Testis (tissue), 3 donors: ENCODE results near the gene CPNE1. TPM values are rescaled to one million over a fixed set of nuclear protein-coding genes. Genes with fewer than 3 reads are reported as not detected.

Experiments used
- DNase-seq: peaks from one replicate; pipeline ENCODE4 v3.0.0-alpha.2; 2019
- H3K27ac ChIP-seq, 2 donors: fragments of 200-600 bp; sonication (generic); one replicate each; pipeline ENCODE4 v1.5.1; 2019
- H3K27me3 ChIP-seq: fragments of 200-600 bp; sonication (generic); one replicate; pipeline ENCODE4 v1.5.1; 2019
- H3K36me3 ChIP-seq: fragments of 200-600 bp; sonication (generic); one replicate; pipeline ENCODE4 v1.5.1; 2017; ENCODE audit warnings: low read depth; ENCODE audit errors: missing control alignments
- H3K4me1 ChIP-seq: fragments of 200-600 bp; sonication (generic); one replicate; pipeline ENCODE4 v1.5.1; 2019
- H3K4me3 ChIP-seq, 2 donors: fragments of 200-600 bp; sonication (generic); one replicate each; pipeline ENCODE4 v1.5.1; 2017 to 2019
- H3K9me3 ChIP-seq: fragments of 200-600 bp; sonication (generic); one replicate; pipeline ENCODE4 v1.5.1; 2017
- POLR2A ChIP-seq: fragments of 450-650 bp; IDR thresholded peaks from one replicate; pipeline ENCODE4 v1.6.1; 2017; ENCODE audit warnings: antibody characterized with exemption, mild to moderate bottlenecking, moderate library complexity
- WGBS, 2 donors: methylation state at CpG; one replicate each; pipeline ENCODE4 v1.1.5; 2018; 5-methylcytosine and 5-hydroxymethylcytosine counted together
- intact Hi-C: fragments of 100-400 bp; cut with DNase I; formaldehyde crosslinking; loops from one replicate; pipeline ENCODE4 v1.15.1; 2023; ENCODE audit warnings: low total_unique reads
- polyA plus RNA-seq: library from polyadenylated mRNA; stranded (reverse); fragments of 350-450 nt; fragmentation: Illumina TruSeq; extraction: RNeasy Lipid Tissue Mini Kit (QIAGEN cat#74804); gene quantifications from one replicate; pipeline ENCODE4 v1.2.3, GENCODE V29; 2014; ENCODE audit warnings: low read depth, low replicate concordance; ENCODE audit not compliant: insufficient read depth
- total RNA-seq, 2 donors: library from RNA; depleted of rRNA; stranded (reverse); fragments of >200 nt; gene quantifications; one replicate each; pipeline ENCODE4 v1.2.3, GENCODE V29; 2016
- TF ChIP-seq, protein P1 (sequence below), 3 experiments: fragments of 450-650 bp in 2 of 3; fragments of 200-600 bp in 1 of 3; sonication (generic) in 1 of 3; IDR thresholded peaks; one replicate each; pipeline ENCODE4 v1.5.1; 2016 to 2019; ENCODE audit warnings: antibody characterized with exemption in 3 of 3, mild to moderate bottlenecking in 2 of 3, moderate library complexity in 1 of 3

CPNE1 gene
- total and polyA plus RNA-seq, 3 donors from 2014 or later, result 60.6 to 105 (median 103) TPM

DNA sequence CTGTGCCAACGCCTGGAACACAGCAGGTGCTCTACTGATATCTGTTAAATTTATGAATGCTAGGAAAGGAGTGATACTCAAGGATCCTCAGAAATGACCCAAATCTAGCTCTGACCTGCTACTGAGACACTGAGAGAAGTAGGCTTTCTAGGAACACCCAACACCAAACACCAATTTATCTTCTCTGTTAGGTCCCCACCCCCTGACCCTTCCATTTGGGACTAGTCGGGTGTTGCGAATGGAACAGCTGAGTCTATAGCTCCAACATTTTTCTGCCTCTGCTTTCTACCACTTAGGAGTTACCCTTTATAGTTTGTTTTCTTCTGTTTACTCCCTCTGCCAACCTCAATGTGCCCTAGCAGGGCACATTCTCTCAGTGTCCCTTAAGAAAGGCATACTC, 24.0 kb downstream of the CPNE1 start:
- Histone ChIP-seq H3K27ac (no peak overlapping the region), H3K27me3 (no peaks in the 10 kb centered on the region), H3K4me1 (peaks cover 6% of the 10 kb centered on the region), H3K36me3 (no peaks in the 10 kb centered on the region), H3K9me3 (no peaks in the 10 kb centered on the region), H3K4me3 (no peak overlapping the region)
- intact Hi-C loops, result no loop called here
- TF ChIP-seq, protein P1, sequence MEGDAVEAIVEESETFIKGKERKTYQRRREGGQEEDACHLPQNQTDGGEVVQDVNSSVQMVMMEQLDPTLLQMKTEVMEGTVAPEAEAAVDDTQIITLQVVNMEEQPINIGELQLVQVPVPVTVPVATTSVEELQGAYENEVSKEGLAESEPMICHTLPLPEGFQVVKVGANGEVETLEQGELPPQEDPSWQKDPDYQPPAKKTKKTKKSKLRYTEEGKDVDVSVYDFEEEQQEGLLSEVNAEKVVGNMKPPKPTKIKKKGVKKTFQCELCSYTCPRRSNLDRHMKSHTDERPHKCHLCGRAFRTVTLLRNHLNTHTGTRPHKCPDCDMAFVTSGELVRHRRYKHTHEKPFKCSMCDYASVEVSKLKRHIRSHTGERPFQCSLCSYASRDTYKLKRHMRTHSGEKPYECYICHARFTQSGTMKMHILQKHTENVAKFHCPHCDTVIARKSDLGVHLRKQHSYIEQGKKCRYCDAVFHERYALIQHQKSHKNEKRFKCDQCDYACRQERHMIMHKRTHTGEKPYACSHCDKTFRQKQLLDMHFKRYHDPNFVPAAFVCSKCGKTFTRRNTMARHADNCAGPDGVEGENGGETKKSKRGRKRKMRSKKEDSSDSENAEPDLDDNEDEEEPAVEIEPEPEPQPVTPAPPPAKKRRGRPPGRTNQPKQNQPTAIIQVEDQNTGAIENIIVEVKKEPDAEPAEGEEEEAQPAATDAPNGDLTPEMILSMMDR (IDR thresholded peaks at IDR 0.05), result no peak
- TF ChIP-seq POLR2A, result no peak
- 61 to 70% methylated on average over 3 of the region's 3 CpGs for WGBS, 2 donors
- no peak for DNase-seq

DNA sequence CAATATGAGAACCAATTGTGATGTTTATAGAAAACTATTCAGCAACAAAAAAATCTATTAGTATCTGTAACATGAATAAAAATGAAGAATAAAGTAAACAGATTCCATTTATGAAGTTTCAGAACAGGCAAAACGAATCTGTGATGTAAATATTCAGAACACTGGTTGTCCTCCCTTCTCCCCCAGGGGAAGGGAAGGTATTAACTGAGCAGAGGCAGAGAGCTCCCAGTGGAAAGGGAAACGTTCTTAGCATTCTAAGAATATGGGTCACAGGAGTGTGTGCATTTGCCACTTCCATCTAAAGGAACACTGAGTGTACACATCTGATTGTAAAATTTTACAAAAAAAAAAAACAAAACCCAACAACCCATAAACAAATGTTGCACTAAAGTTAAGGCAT, 25.9 kb downstream of the CPNE1 start:
- no peak overlapping the region for H3K4me3 ChIP-seq
- H3K9me3 ChIP-seq, result no peaks in the 10 kb centered on the region
- no peak overlapping the region for H3K27ac ChIP-seq
- no peak for TF ChIP-seq POLR2A
- TF ChIP-seq, protein P1 (IDR thresholded peaks at IDR 0.05), result no peak
- 20 to 35% methylated on average over 2 of the region's 2 CpGs for WGBS, 2 donors
- no peaks in the 10 kb centered on the region for H3K27me3 ChIP-seq
- H3K4me1 ChIP-seq, result peaks cover 11% of the 10 kb centered on the region
- no peak for DNase-seq
- intact Hi-C loops, result no loop called here
- H3K36me3 ChIP-seq, result no peaks in the 10 kb centered on the region

DNA sequence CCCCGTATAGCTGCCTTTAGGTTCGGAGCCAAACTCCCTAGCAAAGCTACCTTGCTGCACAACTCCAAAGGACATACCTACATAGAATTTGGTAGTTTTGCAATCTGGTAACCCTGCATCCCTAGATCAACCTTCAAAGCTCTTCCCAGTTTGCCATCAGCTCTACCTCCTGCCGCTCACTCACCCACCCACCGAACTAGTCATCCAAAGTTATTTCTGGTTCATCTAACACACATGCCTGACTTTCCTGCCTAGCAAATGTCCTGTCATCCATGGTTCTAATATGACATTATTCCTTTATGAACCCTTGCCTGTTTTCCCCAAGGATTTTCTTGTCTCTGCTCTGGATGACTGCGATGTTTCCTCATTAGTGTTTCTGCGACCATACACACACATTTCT, 27.4 kb downstream of the CPNE1 start:
- TF ChIP-seq, protein P1 (IDR thresholded peaks at IDR 0.05), result no peak
- no peak for TF ChIP-seq POLR2A
- Histone ChIP-seq H3K4me1 (peaks cover 11% of the 10 kb centered on the region), H3K27me3 (no peaks in the 10 kb centered on the region), H3K27ac (no peak overlapping the region), H3K36me3 (no peaks in the 10 kb centered on the region), H3K4me3 (no peak overlapping the region), H3K9me3 (no peaks in the 10 kb centered on the region)
- WGBS, 2 donors, result 88 to 97% methylated on average over 6 of the region's 6 CpGs
- intact Hi-C loops, result no loop called here
- no peak for DNase-seq

DNA sequence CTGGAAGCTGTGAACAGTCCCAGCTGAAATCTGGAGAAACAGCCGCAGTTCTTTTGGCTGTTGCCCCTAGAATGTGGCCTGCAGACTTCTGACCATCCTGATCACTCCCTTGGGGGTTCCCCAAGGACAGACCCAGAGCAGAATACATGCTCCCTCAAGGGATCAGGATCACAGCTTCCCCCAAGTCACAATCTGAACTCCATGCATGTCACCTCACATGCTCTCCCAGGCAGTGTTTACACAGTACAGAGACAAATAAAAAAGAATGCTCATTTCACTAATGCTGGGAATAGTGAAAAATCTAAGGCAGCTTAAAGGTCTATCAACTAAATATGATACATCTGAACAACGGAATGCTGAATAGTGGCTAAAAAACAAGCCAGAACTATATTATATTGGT, 28.6 kb downstream of the CPNE1 start:
- no peak for DNase-seq
- Histone ChIP-seq H3K36me3 (no peaks in the 10 kb centered on the region), H3K27me3 (no peaks in the 10 kb centered on the region), H3K9me3 (no peaks in the 10 kb centered on the region), H3K4me3 (no peak overlapping the region), H3K27ac (no peak overlapping the region), H3K4me1 (peaks cover 11% of the 10 kb centered on the region)
- intact Hi-C loops, result no loop called here
- TF ChIP-seq, protein P1 (IDR thresholded peaks at IDR 0.05), result no peak
- no peak for TF ChIP-seq POLR2A
- 41 to 52% methylated on average over 2 of the region's 2 CpGs for WGBS, 2 donors

DNA sequence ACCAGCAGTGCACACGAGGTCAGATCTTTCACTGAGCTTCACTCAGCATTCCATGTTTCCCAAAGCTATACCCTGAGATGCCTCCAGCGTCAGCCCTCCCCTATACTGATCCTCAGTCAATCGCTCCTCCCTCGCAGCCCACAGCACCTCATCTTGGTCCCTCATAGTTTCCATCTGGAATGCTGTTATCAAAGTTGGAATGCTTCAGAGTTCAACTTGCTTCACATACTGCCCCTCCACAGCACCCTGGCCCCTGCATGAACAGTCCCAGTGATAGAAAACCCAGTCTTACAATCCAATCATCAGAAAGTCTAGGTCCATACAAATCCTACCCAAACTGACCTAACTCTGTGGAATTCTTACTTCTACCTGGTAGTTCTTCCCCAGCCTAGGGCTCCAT, 29.0 kb downstream of the CPNE1 start:
- intact Hi-C loops, result no loop called here
- H3K9me3 ChIP-seq, result no peaks in the 10 kb centered on the region
- H3K4me3 ChIP-seq, result no peak overlapping the region
- no peaks in the 10 kb centered on the region for H3K27me3 ChIP-seq
- no peak overlapping the region for H3K27ac ChIP-seq
- no peaks in the 10 kb centered on the region for H3K36me3 ChIP-seq
- TF ChIP-seq POLR2A, result no peak
- TF ChIP-seq, protein P1 (IDR thresholded peaks at IDR 0.05), result no peak
- peaks cover 11% of the 10 kb centered on the region for H3K4me1 ChIP-seq
- DNase-seq, result no peak
- 41 to 54% methylated on average over 4 of the region's 4 CpGs for WGBS, 2 donors
